Measurements from ENCODE around the gene ASTN2. TPM values are rescaled to one million over a fixed set of nuclear protein-coding genes. Genes with fewer than 3 reads are reported as not detected.

The ASTN2 gene
- total and polyA plus RNA-seq, 9 of the 15 experiments (the other 6 are each of a cell fraction or from before 2014, with no cell fraction given) = 0.56 to 3.5 (median 1.9) TPM

DNA sequence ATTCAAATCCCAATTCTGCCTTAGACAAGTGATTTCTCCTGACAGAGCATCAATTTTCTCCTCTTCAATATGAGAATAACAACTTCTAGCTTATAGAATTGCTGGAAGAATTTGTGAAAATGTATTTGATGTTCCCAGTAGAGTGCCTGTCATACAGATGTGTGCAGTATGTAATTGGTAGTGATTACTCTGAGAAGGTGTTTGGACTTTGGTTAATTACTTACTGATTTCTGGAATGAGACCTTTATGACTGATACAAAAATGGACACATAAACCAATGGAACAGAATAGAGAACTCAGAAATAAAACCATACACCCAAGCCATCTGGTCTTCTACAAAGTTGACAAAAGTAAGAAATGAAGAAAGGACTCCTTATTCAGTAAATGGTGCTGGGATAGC, 829.7 kb downstream of the ASTN2 start:
- H3K27me3 ChIP-seq (ENCODE audit: control insufficient read depth in 2 of 2, insufficient read depth in 2 of 2, low read length in 2 of 2) = no peaks in the 10 kb centered on the region
- ATAC-seq (no peak), FAIRE-seq (no peak), DNase-seq (ENCODE audit: extremely low read depth in 1 of 4, low spot score in 3 of 4) (no peak)
- no peak overlapping the region for H3K4me2 ChIP-seq (ENCODE audit: insufficient read depth, low read length)
- no peaks in the 10 kb centered on the region for H3K9me1 ChIP-seq (ENCODE audit: control insufficient read depth, insufficient read depth, low read length)
- H3K4me1 ChIP-seq (replicated peaks in 1 of 2; ENCODE audit: control insufficient read depth in 2 of 2, insufficient read depth in 2 of 2, low read length in 2 of 2) = no peaks in the 10 kb centered on the region
- in situ Hi-C loops (cut with MboI) = no loop called here
- no peak overlapping the region for H3K9ac ChIP-seq (ENCODE audit: insufficient read depth in 1 of 2, low read depth in 2 of 2, low read length in 2 of 2)
- no peaks in the 10 kb centered on the region for H3K79me2 ChIP-seq (ENCODE audit: control insufficient read depth, insufficient read depth, low read length)
- ChIA-PET POLR2A (interaction anchor here (0.6 kb wide), 1 partner anchor 959 kb away, joined by 3 read pairs; no protein-coding TSS in a partner anchor), CTCF (ENCODE audit: low intra/inter-chr PET ratio) (no interaction called here)
- H3K36me3 ChIP-seq (ENCODE audit: control insufficient read depth, insufficient read depth, low read length) = no peaks in the 10 kb centered on the region
- BruUV-seq (replicated peaks) = no TSS peak
- no peaks in the 10 kb centered on the region for H4K20me1 ChIP-seq (replicated peaks; ENCODE audit: control insufficient read depth, insufficient read depth, low read length)
- intact Hi-C loops (cut with micrococcal nuclease) = loop anchor here (5.0 kb wide), 1 partner anchor 993 kb away; no protein-coding TSS in a partner anchor
- H3K9me3 ChIP-seq (replicated peaks; ENCODE audit: control insufficient read depth, insufficient read depth, low read depth, low read length) = no peaks in the 10 kb centered on the region
- TF ChIP-seq MYNN (IDR thresholded peaks at IDR 0.05) (no peak), MYNN (CRISPR knock-in tag; IDR thresholded peaks at IDR 0.05) (no peak), ZBTB1 (CRISPR knock-in tag; IDR thresholded peaks at IDR 0.05; ENCODE audit: borderline replicate concordance, low read depth) (no peak), POLR2AphosphoS2 (IDR thresholded peaks at IDR 0.05; ENCODE audit: low read length) (no peak), NELFE (IDR thresholded peaks at IDR 0.05; ENCODE audit: insufficient read depth, insufficient read length) (no peak), CHD2 (IDR thresholded peaks at IDR 0.05; ENCODE audit: low read depth, low read length) (no peak), ZNF583 (CRISPR knock-in tag; IDR thresholded peaks at IDR 0.05) (no peak), NCOR1 (IDR thresholded peaks at IDR 0.05) (no peak), NONO (IDR thresholded peaks at IDR 0.05; ENCODE audit: low read depth in 2 of 2, low read length in 1 of 2) (no peak), ZNF780A (CRISPR knock-in tag; IDR thresholded peaks at IDR 0.05) (no peak), BACH1 (tag; IDR thresholded peaks at IDR 0.05) (no peak), TAF9B (IDR thresholded peaks at IDR 0.05; ENCODE audit: partially characterized antibody) (no peak), SAP30 (IDR thresholded peaks at IDR 0.05; ENCODE audit: borderline replicate concordance, insufficient read depth, low read depth, low read length, poor library complexity, severe bottlenecking) (no peak), CAMTA2 (CRISPR knock-in tag; conservative IDR thresholded peaks at IDR 0.05) (no peak), ZNF184 (CRISPR knock-in tag; IDR thresholded peaks at IDR 0.05) (no peak), RBM25 (IDR thresholded peaks at IDR 0.05; ENCODE audit: low read depth, low read length, severe bottlenecking) (no peak), TEAD4 (IDR thresholded peaks at IDR 0.05; ENCODE audit: low read length) (no peak), TEAD4 (CRISPR knock-in tag; IDR thresholded peaks at IDR 0.05; ENCODE audit: borderline replicate concordance) (no peak), GABPB2 (CRISPR knock-in tag; conservative IDR thresholded peaks at IDR 0.05) (no peak), ZNF586 (CRISPR knock-in tag; conservative IDR thresholded peaks at IDR 0.05) (no peak)
- no peak overlapping the region for H3K27ac ChIP-seq (ENCODE audit: extremely low read depth, low read depth, low read length)
- no peak overlapping the region for H2AFZ ChIP-seq (ENCODE audit: low read depth, low read length)
- no peak overlapping the region for H3K4me3 ChIP-seq

All from K562 (cell line).